GM12878 (cell line): ENCODE measurements around the gene CSF2. TPM values are rescaled to one million over a fixed set of nuclear protein-coding genes. Genes with fewer than 3 reads are reported as not detected.

Experiments used
- ATAC-seq: fragments of 200-7000 bp; cut with Tn5 transposase; 3 replicates; pipeline ENCODE4 v1.9.1; 2020; ENCODE audit warnings: mild to moderate bottlenecking, moderate library complexity
- BruUV-seq: library from RNA; stranded (reverse); fragments of 400-500 nt; replicated peaks from 2 replicates; lab custom pipeline; 2021; lab: Mats Ljungman, UMichigan
- CTCF ChIA-PET: fragments of 300-600 bp; sonication (Branson Sonifier 250); formaldehyde crosslinking; extraction: SDS; loops from one replicate; lab custom pipeline; 2021; ENCODE audit warnings: inconsistent platforms; lab: Yijun Ruan, JAX
- POLR2A ChIA-PET: fragments of 350-600 bp; formaldehyde crosslinking; extraction: SDS; loops from one replicate; lab custom pipeline; 2021; ENCODE audit warnings: inconsistent platforms; lab: Charles Lee
- RAD21 ChIA-PET: fragments of 300-600 bp; sonication (Branson Sonifier 250); formaldehyde crosslinking; loops from one replicate; lab custom pipeline; 2023; ENCODE audit warnings: antibody characterized with exemption; ENCODE audit not compliant: unreplicated experiment; lab: Charles Lee
- SMC1A ChIA-PET: fragments of 300-600 bp; sonication (Branson Sonifier 250); formaldehyde crosslinking; loops from one replicate; lab custom pipeline; 2023; ENCODE audit not compliant: unreplicated experiment, uncharacterized antibody; lab: Charles Lee
- DNase-seq: peaks from one replicate; pipeline ENCODE4 v3.0.0-alpha.2; 2011; ENCODE audit warnings: low read depth, low spot score
- FAIRE-seq: peaks from 3 replicates; lab custom pipeline; 2011; peaks lifted over from hg19 to GRCh38; lab: Jason Lieb, UNC
- H2AFZ ChIP-seq: 2 replicates; pipeline ENCODE4 v1.6.0; 2011; ENCODE audit warnings: low read depth, low read length, control low read depth; ENCODE audit not compliant: control insufficient read depth
- H3K27ac ChIP-seq: 2 replicates; pipeline ENCODE4 v1.5.1; 2011; ENCODE audit warnings: control low read depth; ENCODE audit not compliant: control insufficient read depth, insufficient read depth
- H3K27me3 ChIP-seq, 2 experiments: replicated peaks in 1 of 2; 2 replicates each; pipeline versions ENCODE4 v1.6.0 to v1.6.1; 2011; ENCODE audit warnings: low read length in 1 of 2; ENCODE audit not compliant: control insufficient read depth in 2 of 2, insufficient read depth in 2 of 2
- H3K36me3 ChIP-seq, 2 experiments: 2 replicates each; pipeline ENCODE4 v1.5.1; 2011; ENCODE audit warnings: low read length in 1 of 2; ENCODE audit not compliant: control insufficient read depth in 2 of 2, insufficient read depth in 2 of 2
- H3K4me1 ChIP-seq: 2 replicates; pipeline ENCODE4 v1.6.1; 2011; ENCODE audit warnings: mild to moderate bottlenecking, low read length, moderate library complexity, mixed read lengths; ENCODE audit not compliant: control insufficient read depth, insufficient read depth
- H3K4me2 ChIP-seq: 2 replicates; pipeline ENCODE4 v1.6.0; 2011; ENCODE audit warnings: control low read depth; ENCODE audit not compliant: control insufficient read depth, insufficient read depth
- H3K4me3 ChIP-seq: fragments of 200-600 bp; sonication (generic); 2 replicates; pipeline ENCODE4 v1.5.1; 2016
- H3K79me2 ChIP-seq: 2 replicates; pipeline ENCODE4 v1.6.0; 2011; ENCODE audit warnings: low read length; ENCODE audit not compliant: control insufficient read depth, insufficient read depth
- H3K9ac ChIP-seq: 2 replicates; pipeline ENCODE4 v1.8.0; 2011; ENCODE audit warnings: low read length, control low read depth, mixed read lengths; ENCODE audit not compliant: control insufficient read depth, insufficient read depth
- H3K9me3 ChIP-seq: replicated peaks from 3 replicates; pipeline ENCODE4 v1.5.1; 2011; ENCODE audit warnings: mild to moderate bottlenecking, low read length; ENCODE audit not compliant: control insufficient read depth, insufficient read depth
- H4K20me1 ChIP-seq: 2 replicates; pipeline ENCODE4 v1.6.0; 2011; ENCODE audit not compliant: control insufficient read depth, insufficient read depth
- ASH2L ChIP-seq: fragments of 300-600, 200-600 bp; sonication (generic); IDR thresholded peaks from 2 replicates; pipeline ENCODE4 v1.6.1; 2017; ENCODE audit warnings: low read depth, mild to moderate bottlenecking, borderline replicate concordance
- RAD21 ChIP-seq: IDR thresholded peaks from 2 replicates; pipeline ENCODE4 v1.6.1; 2011; ENCODE audit warnings: mild to moderate bottlenecking, low read depth, low read length, moderate library complexity; ENCODE audit not compliant: insufficient read depth
- TCF12 ChIP-seq: IDR thresholded peaks from 2 replicates; pipeline ENCODE4 v1.6.1; 2011; ENCODE audit warnings: low read depth, mild to moderate bottlenecking, low read length
- WGBS: methylation state at CpG from one replicate; pipeline ENCODE4 v1.1.6; 2016; ENCODE audit warnings: low lambda C conversion rate; ENCODE audit not compliant: insufficient replicate concordance, insufficient coverage; ENCODE audit errors: missing lambda C conversion rate; 5-methylcytosine and 5-hydroxymethylcytosine counted together
- in situ Hi-C: fragments of 300-500 bp; cut with MboI; formaldehyde crosslinking; loops from 9 replicates; pipeline ENCODE4 v1.14.3; 2018; ENCODE audit warnings: mixed read lengths
- intact Hi-C: fragments of 100-400 bp; cut with micrococcal nuclease; formaldehyde crosslinking; loops from one replicate; pipeline ENCODE4 v1.14.2; 2022; ENCODE audit not compliant: unreplicated experiment
- polyA plus RNA-seq, 11 experiments: library from polyadenylated mRNA; depleted of rRNA in 4 of 11; unstranded in 6 of 11; stranded (reverse) in 5 of 11; fragments of >200 nt; fragmentation: Nextera tagmentation in 4 of 11; fragmentation: Illumina TruSeq in 1 of 11; extraction: Ambion mirVana in 4 of 11; extraction: Trizol in 1 of 11; gene quantifications; 1 replicate in 1 of 11; 2 replicates in 10 of 11; pipeline versions ENCODE4 v1.2.1 to v1.2.3, GENCODE V29; 2011 to 2016; ENCODE audit warnings: inconsistent platforms in 2 of 11, missing spikeins in 2 of 11, low read depth in 1 of 11
- total RNA-seq, 4 experiments: library from RNA; depleted of rRNA in 3 of 4; stranded (reverse); fragments of >200 nt in 3 of 4; fragmentation: Illumina TruSeq in 1 of 4; extraction: Trizol in 1 of 4; gene quantifications; 2 replicates each; pipeline versions ENCODE4 v1.2.1 to v1.2.3, GENCODE V29; 2013 to 2021
- TF ChIP-seq, protein P1 (sequence below): IDR thresholded peaks from 2 replicates; pipeline ENCODE4 v1.6.1; 2011; ENCODE audit warnings: low read depth, mild to moderate bottlenecking, low read length, moderate library complexity, borderline replicate concordance; ENCODE audit errors: extremely low read depth
- TF ChIP-seq, protein P2 (sequence below): fragments of 450-650 bp; conservative IDR thresholded peaks from 2 replicates; pipeline ENCODE4 v1.6.1; 2017; ENCODE audit warnings: mild to moderate bottlenecking, moderate library complexity
- TF ChIP-seq, protein P3 (sequence below): fragments of 150-350 bp; IDR thresholded peaks from 2 replicates; pipeline ENCODE4 v1.6.1; 2016; ENCODE audit warnings: low read depth, low read length

The CSF2 gene
- total and polyA plus RNA-seq, 10 of the 15 experiments (the other 5 are each of a cell fraction or from before 2014, with no cell fraction given), result 0.15 to 2.0 (median 0.69) TPM; not detected in 2

DNA sequence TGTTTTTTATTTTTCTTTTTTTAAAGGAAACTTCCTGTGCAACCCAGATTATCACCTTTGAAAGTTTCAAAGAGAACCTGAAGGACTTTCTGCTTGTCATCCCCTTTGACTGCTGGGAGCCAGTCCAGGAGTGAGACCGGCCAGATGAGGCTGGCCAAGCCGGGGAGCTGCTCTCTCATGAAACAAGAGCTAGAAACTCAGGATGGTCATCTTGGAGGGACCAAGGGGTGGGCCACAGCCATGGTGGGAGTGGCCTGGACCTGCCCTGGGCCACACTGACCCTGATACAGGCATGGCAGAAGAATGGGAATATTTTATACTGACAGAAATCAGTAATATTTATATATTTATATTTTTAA is 2.1 kb downstream of the CSF2 start:
- intact Hi-C loops, result no loop called here
- Histone ChIP-seq H3K4me3 (no peak overlapping the region), H3K4me2 (no peak overlapping the region), H3K4me1 (no peaks in the 10 kb centered on the region), H2AFZ (no peak overlapping the region), H3K9ac (no peak overlapping the region), H3K9me3 (no peaks in the 10 kb centered on the region), H3K36me3 (no peaks in the 10 kb centered on the region), H3K79me2 (no peaks in the 10 kb centered on the region), H3K27ac (no peak overlapping the region), H4K20me1 (no peaks in the 10 kb centered on the region), H3K27me3 (no peaks in the 10 kb centered on the region)
- no peak for ATAC-seq
- no peak for DNase-seq
- ChIA-PET RAD21 (no interaction called here), CTCF (interaction anchor here (0.6 to 0.9 kb wide), 2 partner anchors 12 to 61 kb away, joined by 3 read pairs; no protein-coding TSS in a partner anchor), SMC1A (no interaction called here), POLR2A (interaction anchor here (0.5 kb wide), 1 partner anchor 10 kb away, joined by 3 read pairs; no protein-coding TSS in a partner anchor)
- in situ Hi-C loops, result loop anchor here (10.0 kb wide), 1 partner anchor 429 kb away; no protein-coding TSS in a partner anchor
- TF ChIP-seq TCF12 (no peak), RAD21 (no peak), ASH2L (no peak)
- TF ChIP-seq, protein P1, sequence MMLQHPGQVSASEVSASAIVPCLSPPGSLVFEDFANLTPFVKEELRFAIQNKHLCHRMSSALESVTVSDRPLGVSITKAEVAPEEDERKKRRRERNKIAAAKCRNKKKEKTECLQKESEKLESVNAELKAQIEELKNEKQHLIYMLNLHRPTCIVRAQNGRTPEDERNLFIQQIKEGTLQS, result no peak
- TF ChIP-seq, protein P2, sequence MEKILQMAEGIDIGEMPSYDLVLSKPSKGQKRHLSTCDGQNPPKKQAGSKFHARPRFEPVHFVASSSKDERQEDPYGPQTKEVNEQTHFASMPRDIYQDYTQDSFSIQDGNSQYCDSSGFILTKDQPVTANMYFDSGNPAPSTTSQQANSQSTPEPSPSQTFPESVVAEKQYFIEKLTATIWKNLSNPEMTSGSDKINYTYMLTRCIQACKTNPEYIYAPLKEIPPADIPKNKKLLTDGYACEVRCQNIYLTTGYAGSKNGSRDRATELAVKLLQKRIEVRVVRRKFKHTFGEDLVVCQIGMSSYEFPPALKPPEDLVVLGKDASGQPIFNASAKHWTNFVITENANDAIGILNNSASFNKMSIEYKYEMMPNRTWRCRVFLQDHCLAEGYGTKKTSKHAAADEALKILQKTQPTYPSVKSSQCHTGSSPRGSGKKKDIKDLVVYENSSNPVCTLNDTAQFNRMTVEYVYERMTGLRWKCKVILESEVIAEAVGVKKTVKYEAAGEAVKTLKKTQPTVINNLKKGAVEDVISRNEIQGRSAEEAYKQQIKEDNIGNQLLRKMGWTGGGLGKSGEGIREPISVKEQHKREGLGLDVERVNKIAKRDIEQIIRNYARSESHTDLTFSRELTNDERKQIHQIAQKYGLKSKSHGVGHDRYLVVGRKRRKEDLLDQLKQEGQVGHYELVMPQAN, result no peak
- TF ChIP-seq, protein P3, sequence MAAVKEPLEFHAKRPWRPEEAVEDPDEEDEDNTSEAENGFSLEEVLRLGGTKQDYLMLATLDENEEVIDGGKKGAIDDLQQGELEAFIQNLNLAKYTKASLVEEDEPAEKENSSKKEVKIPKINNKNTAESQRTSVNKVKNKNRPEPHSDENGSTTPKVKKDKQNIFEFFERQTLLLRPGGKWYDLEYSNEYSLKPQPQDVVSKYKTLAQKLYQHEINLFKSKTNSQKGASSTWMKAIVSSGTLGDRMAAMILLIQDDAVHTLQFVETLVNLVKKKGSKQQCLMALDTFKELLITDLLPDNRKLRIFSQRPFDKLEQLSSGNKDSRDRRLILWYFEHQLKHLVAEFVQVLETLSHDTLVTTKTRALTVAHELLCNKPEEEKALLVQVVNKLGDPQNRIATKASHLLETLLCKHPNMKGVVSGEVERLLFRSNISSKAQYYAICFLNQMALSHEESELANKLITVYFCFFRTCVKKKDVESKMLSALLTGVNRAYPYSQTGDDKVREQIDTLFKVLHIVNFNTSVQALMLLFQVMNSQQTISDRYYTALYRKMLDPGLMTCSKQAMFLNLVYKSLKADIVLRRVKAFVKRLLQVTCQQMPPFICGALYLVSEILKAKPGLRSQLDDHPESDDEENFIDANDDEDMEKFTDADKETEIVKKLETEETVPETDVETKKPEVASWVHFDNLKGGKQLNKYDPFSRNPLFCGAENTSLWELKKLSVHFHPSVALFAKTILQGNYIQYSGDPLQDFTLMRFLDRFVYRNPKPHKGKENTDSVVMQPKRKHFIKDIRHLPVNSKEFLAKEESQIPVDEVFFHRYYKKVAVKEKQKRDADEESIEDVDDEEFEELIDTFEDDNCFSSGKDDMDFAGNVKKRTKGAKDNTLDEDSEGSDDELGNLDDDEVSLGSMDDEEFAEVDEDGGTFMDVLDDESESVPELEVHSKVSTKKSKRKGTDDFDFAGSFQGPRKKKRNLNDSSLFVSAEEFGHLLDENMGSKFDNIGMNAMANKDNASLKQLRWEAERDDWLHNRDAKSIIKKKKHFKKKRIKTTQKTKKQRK, result no peak
- no TSS peak for BruUV-seq
- no peak for FAIRE-seq
- 61% methylated on average over 2 of the region's 2 CpGs for WGBS
